OCI-LY7 (cell line): ENCODE measurements around the gene STAB1.

Source experiments
- EZH2phosphoT487 ChIP-seq: fragments of 200-600 bp; sonication (generic); IDR thresholded peaks from 2 replicates; pipeline ENCODE4 v1.6.1; 2018; ENCODE audit warnings: low read depth, borderline replicate concordance, mild to moderate bottlenecking, mixed run types, antibody characterized with exemption, low read length, moderate library complexity, mixed read lengths
- TF ChIP-seq, protein P1 (sequence below): fragments of 200-600 bp; sonication (generic); conservative IDR thresholded peaks from 2 replicates; pipeline ENCODE4 v1.5.1; 2014; ENCODE audit warnings: mild to moderate bottlenecking, antibody characterized with exemption, low read length, moderate library complexity, mixed read lengths

GRCh38 chr3:52527039-52527731 is 32.0 kb downstream of the STAB1 start:
- no peak for TF ChIP-seq EZH2phosphoT487
- TF ChIP-seq, protein P1, sequence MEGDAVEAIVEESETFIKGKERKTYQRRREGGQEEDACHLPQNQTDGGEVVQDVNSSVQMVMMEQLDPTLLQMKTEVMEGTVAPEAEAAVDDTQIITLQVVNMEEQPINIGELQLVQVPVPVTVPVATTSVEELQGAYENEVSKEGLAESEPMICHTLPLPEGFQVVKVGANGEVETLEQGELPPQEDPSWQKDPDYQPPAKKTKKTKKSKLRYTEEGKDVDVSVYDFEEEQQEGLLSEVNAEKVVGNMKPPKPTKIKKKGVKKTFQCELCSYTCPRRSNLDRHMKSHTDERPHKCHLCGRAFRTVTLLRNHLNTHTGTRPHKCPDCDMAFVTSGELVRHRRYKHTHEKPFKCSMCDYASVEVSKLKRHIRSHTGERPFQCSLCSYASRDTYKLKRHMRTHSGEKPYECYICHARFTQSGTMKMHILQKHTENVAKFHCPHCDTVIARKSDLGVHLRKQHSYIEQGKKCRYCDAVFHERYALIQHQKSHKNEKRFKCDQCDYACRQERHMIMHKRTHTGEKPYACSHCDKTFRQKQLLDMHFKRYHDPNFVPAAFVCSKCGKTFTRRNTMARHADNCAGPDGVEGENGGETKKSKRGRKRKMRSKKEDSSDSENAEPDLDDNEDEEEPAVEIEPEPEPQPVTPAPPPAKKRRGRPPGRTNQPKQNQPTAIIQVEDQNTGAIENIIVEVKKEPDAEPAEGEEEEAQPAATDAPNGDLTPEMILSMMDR, result no peak
